Activated CD4-positive, alpha-beta T cell treated with anti-CD3 and anti-CD28 coated beads, Interleukin-2, amount 50 U/mL, for 48 hours (primary cell): ENCODE data around the gene CTNNA3.
"Not testable (repeated sequence)": the region's sequence is repeated elsewhere in the genome, so short reads cannot be mapped to it uniquely, and the experiment has no call there.

Experiments used
- DNase-seq, 2 experiments: peaks; one replicate each; pipeline ENCODE4 v3.0.0-alpha.2; 2020

Gene CTNNA3

GRCh38 chr10:67230680-67231500, 465.1 kb downstream of the CTNNA3 start:
- DNase-seq = not testable (repeated sequence)

- no peak for DNase-seq
These were observed 470.8 kb downstream of the CTNNA3 start for GRCh38 chr10:67225226-67225625.

- DNase-seq = no peak
These were observed 471.4 kb downstream of the CTNNA3 start for GRCh38 chr10:67224553-67224952.

GRCh38 chr10:67222934-67223333, 473.1 kb downstream of the CTNNA3 start:
- DNase-seq = no peak

GRCh38 chr10:67221939-67222494, 474.0 kb downstream of the CTNNA3 start:
- no peak for DNase-seq

GRCh38 chr10:67211680-67212079, 484.3 kb downstream of the CTNNA3 start:
- no peak for DNase-seq

GRCh38 chr10:67207923-67208322, 488.1 kb downstream of the CTNNA3 start:
- not testable (repeated sequence) for DNase-seq

DNA sequence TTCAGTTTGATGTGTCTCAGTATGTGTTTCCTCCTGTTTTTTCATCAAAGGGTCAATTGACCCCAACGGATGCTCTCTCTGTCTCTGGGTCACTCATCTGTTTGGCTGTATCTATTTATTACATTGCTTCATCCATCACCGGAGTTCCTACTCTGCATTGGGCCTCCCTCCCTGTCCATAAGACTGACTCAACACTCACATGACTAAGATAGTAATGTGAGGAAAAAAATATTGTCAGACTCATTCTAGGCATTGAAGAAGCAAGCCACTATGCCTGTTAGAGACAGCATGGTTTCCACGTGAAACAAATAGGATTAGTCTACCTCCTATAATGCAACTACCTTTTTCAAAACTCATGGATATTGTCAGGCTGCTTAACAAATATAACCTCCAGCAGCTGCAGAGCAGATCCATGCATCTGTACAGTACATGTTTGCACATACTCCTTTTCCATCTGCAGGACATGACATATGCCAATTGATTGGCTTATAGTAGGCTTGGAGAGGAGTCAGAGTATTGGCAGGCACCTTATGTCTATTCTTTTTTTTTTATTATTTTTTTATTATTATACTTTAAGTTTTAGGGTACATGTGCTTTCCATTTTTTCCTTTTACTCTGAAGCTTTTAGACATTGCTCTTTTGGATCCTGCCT, 495.0 kb downstream of the CTNNA3 start:
- DNase-seq = no peak

DNA sequence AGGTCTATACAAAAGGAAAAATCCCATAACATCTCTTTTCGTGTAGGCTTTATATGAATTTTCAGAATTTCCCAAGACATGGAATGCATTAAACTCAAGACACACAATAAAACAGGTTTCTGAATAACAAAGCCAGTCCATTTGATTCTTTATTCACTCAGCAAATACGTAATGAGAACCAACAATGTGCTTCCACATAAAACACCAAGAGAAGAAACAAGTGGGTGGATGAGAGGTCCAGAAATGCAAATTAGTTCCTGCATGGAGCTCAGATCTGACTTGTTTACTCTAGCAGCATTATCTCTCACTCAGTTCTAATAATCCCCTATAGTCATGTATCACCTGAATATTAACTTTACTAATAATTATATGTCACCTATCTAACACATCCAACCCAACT, 520.6 kb downstream of the CTNNA3 start:
- DNase-seq = no peak

DNA sequence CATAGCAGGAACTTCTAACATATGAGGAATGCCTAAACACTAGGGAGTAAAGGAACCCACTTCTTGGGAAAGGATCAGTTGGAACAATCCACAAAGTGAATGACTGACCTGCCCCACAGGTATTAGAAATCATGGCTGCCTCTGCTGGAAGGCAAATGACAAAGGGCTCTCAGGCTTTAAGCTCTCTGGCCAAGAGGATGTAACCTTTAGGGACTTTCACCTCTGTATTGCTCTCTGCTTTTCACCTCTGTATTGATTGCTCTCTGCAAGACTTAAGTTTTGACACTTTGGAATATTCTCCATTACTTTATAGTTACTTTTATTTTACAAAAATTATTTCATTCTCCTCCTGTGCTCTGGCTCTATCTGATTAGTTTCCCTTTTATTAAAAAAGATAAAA, 522.2 kb downstream of the CTNNA3 start:
- no peak for DNase-seq

DNA sequence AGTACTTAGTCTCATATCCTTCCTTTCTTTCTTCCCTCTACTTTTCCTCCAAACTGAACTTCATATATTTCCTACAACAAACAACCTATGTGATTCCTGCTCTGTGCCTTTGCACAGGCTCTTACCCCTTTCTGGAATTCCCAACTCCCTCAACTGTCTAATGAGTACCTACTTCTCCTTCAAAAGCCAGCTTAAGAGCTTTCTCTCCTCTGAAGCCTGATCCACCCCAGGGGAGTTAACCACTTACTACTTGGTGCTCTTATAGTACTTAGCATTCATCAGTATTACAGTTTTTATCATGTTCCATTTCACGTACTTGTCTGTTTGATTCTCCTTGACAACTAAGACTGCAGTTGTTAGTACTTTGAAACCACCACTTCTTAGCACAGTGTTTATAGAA, 524.0 kb downstream of the CTNNA3 start:
- no peak for DNase-seq

GRCh38 chr10:67156239-67156638, 539.8 kb downstream of the CTNNA3 start:
- no peak for DNase-seq

- DNase-seq = no peak
These were observed 544.5 kb downstream of the CTNNA3 start for GRCh38 chr10:67151471-67151870.

DNA sequence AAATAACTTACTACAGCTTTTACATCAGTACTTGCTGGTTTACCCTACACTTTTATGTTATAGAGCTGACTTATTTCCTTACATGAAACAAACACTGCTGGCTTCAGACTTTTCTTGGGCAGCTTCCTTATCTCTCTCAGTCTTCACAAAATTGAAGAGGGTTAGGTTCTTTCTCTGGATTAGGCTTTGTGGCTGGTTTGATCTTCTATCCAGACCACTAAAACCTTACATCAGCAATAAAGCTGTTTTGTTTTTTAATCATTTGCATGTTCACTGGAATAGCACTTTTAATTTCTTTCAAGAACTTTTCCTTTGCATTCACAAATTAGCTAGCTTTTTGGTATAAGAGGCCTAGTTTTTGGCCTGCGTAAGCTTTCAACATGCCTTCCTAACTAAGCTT, 551.5 kb downstream of the CTNNA3 start:
- no peak for DNase-seq

DNA sequence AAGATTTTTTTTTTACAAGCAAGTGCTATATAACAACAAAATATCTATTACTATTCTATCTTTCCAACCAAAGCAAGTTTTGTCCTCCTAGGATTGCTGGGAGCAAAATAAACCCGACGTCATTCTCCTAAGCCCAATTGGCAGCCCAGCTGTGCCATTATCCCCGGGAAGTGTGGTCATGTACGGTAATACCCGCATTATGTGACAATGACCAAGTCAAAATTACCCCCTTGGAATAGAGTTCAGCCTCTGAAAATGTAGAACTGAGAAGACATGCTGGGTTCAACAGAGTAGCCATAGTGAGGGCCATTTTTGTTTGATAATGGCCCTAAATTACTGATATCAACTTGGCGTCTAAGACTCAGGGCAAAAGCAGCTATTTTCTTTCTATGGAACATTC, 554.7 kb downstream of the CTNNA3 start:
- DNase-seq = no peak

DNA sequence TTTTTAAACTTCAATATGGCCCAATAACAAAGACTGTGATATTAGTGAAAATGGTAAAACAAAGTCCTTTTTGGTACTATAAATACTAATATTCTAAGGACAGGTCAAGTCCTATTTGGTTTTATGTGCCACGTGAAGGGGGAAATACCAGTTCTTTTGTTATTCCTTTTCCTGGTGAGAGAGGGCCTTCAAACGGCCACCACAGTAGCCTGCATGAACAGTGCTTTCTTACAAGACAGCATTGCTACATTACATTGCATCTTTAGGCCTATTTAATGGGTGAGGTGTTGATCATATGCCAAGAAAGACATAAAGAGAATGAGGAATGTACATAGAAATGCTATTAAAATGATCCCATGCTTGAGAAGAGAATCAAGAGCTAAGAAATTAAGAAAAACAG, 555.4 kb downstream of the CTNNA3 start:
- no peak for DNase-seq

DNA sequence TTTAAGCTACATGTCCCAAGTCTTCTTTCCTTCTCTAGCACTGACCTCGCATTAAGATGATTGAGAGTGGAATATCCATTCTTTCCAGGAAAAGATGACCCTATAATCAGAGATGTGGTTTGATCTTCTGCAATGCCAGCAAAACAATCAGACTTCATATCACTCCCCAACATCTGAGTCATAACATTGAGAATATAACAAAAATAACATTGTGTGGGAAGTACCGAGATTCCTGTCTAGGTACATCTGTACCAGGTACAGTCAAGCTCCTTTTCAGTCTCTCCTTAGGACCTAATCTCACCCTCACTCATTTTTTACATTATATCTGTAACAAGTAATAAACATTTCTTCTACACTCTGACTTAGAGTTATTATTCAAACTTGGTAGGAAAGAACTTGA, 568.6 kb downstream of the CTNNA3 start:
- no peak for DNase-seq

DNA sequence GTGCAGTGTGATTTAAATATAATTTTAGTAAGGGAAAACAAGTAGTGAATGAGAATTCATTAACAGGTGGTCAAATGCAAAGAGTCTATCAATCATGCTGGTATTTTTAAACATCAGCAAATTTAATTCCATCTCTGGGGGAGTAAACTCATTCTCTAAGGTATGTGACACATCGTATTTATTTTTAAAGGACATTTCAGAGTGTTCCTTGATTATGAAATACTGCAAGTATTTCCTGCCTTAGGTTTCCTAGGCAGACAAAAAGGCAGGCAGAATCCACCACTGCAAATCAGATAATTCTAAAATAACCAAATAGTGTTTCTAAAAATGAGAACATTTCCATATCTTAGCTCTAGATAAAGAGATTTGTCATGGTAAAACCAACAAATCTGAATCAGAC, 576.3 kb downstream of the CTNNA3 start:
- DNase-seq = no peak

GRCh38 chr10:67115972-67116371, 580.0 kb downstream of the CTNNA3 start:
- DNase-seq = no peak

DNA sequence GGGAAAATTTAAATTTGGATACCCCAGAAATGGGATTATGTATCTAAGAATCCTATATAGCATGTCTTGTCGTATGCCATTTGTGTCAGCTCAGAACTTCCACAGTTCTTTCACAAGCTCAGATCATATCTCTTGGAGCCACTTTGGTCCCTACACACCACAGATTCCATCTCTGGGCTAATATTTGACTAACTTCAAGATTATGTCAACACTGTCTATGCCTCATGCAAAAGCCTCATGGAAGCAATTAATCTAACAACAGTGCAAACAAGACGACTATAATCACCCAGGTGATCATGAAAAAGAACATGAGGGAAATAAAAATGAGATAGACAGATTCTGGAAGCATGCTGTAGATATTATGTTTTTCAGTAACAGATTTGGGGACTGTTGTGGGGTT, 581.0 kb downstream of the CTNNA3 start:
- no peak for DNase-seq

DNA sequence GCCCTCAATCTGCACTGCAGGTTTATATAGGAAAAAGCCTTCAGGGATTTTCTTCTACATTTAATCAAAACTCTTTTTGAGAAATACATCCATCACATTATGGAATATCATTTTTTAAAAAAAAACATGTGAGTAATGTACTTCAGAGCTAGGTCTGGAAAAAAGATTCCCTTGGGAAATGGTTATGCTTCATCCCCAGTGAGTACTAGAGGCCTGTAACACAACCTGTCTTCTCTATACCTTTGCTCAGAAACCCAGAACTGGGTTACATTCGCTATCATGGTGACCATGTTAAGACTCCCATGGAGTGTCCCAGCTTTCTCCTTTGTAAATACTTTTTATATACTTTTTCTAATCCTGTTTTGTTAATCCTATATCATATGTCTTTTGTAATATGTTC, 583.2 kb downstream of the CTNNA3 start:
- no peak for DNase-seq

GRCh38 chr10:67110286-67110685, 585.7 kb downstream of the CTNNA3 start:
- no peak for DNase-seq

DNA sequence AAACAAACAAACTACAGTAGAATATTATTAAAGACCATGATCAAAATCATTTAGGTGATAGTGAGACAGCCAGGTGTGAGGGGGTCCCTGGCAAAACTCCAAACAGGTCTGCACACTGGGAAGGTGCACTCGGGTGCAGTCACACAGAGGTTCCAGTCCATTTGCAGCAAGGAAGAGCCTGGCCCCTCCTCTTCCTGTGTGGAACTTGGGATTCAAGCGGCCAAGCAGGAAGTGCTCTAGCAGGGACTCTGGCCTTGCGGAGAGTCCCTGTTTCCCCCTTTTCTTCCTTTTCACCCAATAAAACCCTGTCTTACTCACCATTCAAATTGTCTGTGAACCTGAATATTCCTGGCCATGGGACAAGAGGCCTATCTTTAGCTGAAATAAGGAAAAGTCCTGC, 588.3 kb downstream of the CTNNA3 start:
- DNase-seq = no peak

- no peak for DNase-seq
These were observed 595.0 kb downstream of the CTNNA3 start for GRCh38 chr10:67100951-67101350.
